ENCODE data around the gene PELO. TPM values are rescaled to one million over a fixed set of nuclear protein-coding genes. Genes with fewer than 3 reads are reported as not detected.
"Not testable (repeated sequence)": the region's sequence is repeated elsewhere in the genome, so short reads cannot be mapped to it uniquely, and the experiment has no call there.

PELO gene
- total RNA-seq, 1 donor from 2014 or later: 16.0 TPM

GRCh38 chr5:52800394-52801213, 12.9 kb downstream of the PELO start:
- peak; percentile 71 for DNase-seq (ENCODE audit: low read depth)

- DNase-seq (ENCODE audit: low read depth): peak; percentile 38
These were observed 13.6 kb downstream of the PELO start for GRCh38 chr5:52801329-52801728.

- DNase-seq (ENCODE audit: low read depth): no peak
These were observed 14.7 kb downstream of the PELO start for GRCh38 chr5:52802272-52802973.

- DNase-seq (ENCODE audit: low read depth): no peak
These were observed 15.2 kb downstream of the PELO start for GRCh38 chr5:52802974-52803336.

GRCh38 chr5:52804387-52804791, 16.7 kb downstream of the PELO start:
- no peak for DNase-seq (ENCODE audit: low read depth)

- DNase-seq (ENCODE audit: low read depth): no peak
These were observed 17.3 kb downstream of the PELO start for GRCh38 chr5:52804981-52805380.

- no peak for DNase-seq (ENCODE audit: low read depth)
These were observed 17.9 kb downstream of the PELO start for GRCh38 chr5:52805615-52806014.

GRCh38 chr5:52807037-52807436, 19.3 kb downstream of the PELO start:
- DNase-seq (ENCODE audit: low read depth): no peak

GRCh38 chr5:52807723-52808122, 20.0 kb downstream of the PELO start:
- DNase-seq (ENCODE audit: low read depth): peak; percentile 38

- no peak for DNase-seq (ENCODE audit: low read depth)
These were observed 20.7 kb downstream of the PELO start for GRCh38 chr5:52808316-52808901.

- peak; percentile 31 for DNase-seq (ENCODE audit: low read depth)
These were observed 22.2 kb downstream of the PELO start for GRCh38 chr5:52809884-52810283.

GRCh38 chr5:52810426-52810825, 22.7 kb downstream of the PELO start:
- DNase-seq (ENCODE audit: low read depth): no peak

GRCh38 chr5:52811067-52811749, 23.5 kb downstream of the PELO start:
- DNase-seq (ENCODE audit: low read depth): peak; percentile 20

GRCh38 chr5:52814352-52815148, 26.8 kb downstream of the PELO start:
- DNase-seq (ENCODE audit: low read depth): no peak

GRCh38 chr5:52817818-52818217, 30.1 kb downstream of the PELO start:
- no peak for DNase-seq (ENCODE audit: low read depth)

GRCh38 chr5:52818360-52818759, 30.6 kb downstream of the PELO start:
- no peak for DNase-seq (ENCODE audit: low read depth)

- not testable (repeated sequence) for DNase-seq (ENCODE audit: low read depth)
These were observed 31.1 kb downstream of the PELO start for GRCh38 chr5:52818807-52819206.

GRCh38 chr5:52821901-52822300, 34.2 kb downstream of the PELO start:
- no peak for DNase-seq (ENCODE audit: low read depth)

GRCh38 chr5:52822437-52822836, 34.7 kb downstream of the PELO start:
- DNase-seq (ENCODE audit: low read depth): peak; percentile 37

GRCh38 chr5:52824827-52825226, 37.1 kb downstream of the PELO start:
- no peak for DNase-seq (ENCODE audit: low read depth)

GRCh38 chr5:52825826-52826225, 38.1 kb downstream of the PELO start:
- DNase-seq (ENCODE audit: low read depth): no peak

All from myocyte (in vitro differentiated cells).